Occipital lobe (tissue), 2 donors: Measurements from ENCODE around the gene COL25A1. TPM values are rescaled to one million over a fixed set of nuclear protein-coding genes. Genes with fewer than 3 reads are reported as not detected.
"Not testable (repeated sequence)": the region's sequence is repeated elsewhere in the genome, so short reads cannot be mapped to it uniquely, and the experiment has no call there.

Experiments used
- DNase-seq: peaks from one replicate; lab custom pipeline; 2025; lab: John Stamatoyannopoulos, UW
- total RNA-seq: library from RNA; depleted of rRNA; stranded (reverse); fragments of >200 nt; gene quantifications from one replicate; pipeline ENCODE4 v1.2.3, GENCODE V29; 2014

COL25A1 gene
- total RNA-seq, 1 donor from 2014 or later: 6.4 TPM

- DNase-seq: no peak
These were observed 249.2 kb downstream of the COL25A1 start for GRCh38 chr4:109053257-109053656.

- DNase-seq: no peak
These were observed 249.6 kb downstream of the COL25A1 start for GRCh38 chr4:109052821-109053220.

- DNase-seq: no peak
These were observed 251.4 kb downstream of the COL25A1 start for GRCh38 chr4:109051054-109051453.

DNA sequence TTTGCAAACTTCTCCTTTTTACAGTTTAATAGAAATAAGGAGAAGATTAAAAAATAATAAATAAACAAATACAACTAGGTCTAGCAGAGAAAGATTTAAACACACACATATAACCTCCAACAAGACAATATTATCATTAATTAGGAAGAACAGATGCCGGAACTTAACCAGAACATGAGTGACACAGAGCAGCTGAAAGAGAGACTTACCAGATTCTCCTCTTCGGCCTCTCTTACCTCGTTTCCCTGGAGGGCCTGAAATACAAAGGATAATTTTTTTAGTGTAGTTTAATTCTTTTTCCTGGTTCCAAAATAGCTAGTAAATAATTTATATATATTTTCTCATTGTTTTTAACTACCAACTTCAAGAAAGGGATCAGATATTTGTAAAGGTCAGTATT, 252.5 kb downstream of the COL25A1 start:
- DNase-seq: no peak

- no peak for DNase-seq
These were observed 255.8 kb downstream of the COL25A1 start for GRCh38 chr4:109046471-109047201.

GRCh38 chr4:109044431-109044830, 258.0 kb downstream of the COL25A1 start:
- no peak for DNase-seq

DNA sequence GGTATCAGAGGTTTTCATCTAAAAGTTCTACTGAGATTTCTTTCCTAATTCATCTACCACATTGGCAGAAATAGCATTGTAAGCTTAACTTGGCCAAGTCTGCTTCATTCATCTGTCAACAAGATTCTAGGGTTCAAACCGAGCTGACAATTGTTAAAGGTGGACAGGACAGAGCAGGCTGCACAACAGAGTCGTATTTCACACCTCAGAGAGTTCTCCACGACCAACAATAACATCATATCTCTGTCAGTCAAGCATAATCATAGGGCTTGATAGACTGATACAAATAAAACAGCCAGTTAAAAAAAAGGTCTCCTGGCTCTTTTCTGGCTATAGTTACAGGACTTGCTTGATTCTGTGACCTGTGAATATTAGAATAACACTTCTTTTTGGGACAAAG, 259.2 kb downstream of the COL25A1 start:
- DNase-seq: no peak

- no peak for DNase-seq
These were observed 260.7 kb downstream of the COL25A1 start for GRCh38 chr4:109041463-109042360.

DNA sequence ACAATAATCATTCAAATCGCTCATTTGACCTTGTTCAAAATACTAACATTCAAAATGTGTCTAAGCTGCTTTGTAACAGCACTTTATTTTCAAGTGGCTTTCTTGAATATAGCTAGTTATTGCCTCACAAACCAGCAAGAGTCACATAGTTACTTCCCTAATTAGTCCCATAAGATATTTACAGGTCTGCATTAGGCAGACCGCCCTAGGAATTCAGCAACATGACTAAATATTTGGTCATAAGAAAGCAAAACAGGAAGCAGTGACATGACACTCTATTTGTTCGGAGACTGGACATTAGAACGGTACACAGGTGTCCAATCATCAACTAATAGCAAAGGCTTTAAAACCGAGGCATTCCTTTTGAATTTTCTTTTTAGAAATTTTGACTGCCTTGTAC, 262.0 kb downstream of the COL25A1 start:
- no peak for DNase-seq

GRCh38 chr4:109037026-109037425, 265.4 kb downstream of the COL25A1 start:
- DNase-seq: no peak

DNA sequence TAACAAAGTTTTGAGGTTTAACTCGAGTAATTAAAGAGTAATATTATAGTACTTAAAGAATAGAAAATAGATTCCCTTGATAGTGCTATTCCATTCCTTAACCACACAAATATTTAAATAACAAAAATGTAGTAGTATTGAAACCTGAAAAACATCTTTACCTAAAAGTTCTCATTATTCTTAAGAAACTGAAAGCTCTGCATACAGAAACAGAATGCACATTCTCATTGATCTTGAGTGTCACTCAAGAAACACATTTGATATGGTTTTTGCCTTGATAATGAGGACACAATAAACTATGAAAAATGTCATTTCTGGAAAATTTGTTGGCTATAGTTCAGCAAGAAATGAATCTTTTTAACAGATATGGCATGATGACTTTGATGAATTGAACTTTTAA, 268.5 kb downstream of the COL25A1 start:
- no peak for DNase-seq

- no peak for DNase-seq
These were observed 269.8 kb downstream of the COL25A1 start for GRCh38 chr4:109032671-109033070.

DNA sequence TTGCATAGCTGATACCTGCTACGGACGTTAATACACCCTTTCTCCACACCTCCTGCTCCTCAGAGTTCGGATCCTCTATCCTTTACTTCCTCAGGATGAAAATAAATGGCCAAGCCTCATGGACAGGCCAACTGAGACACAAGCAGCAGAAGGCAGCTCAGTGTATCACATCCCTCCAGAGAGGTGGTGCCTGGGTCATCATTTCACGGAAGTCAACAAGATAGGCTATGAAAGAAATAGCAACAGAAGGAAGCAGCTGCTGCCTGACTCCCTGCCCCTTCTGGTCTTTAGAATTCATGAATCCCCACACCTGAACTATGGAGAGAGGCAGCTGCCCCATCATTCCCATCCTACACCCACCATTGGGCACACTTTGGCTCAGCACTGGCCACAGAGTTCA, 272.5 kb downstream of the COL25A1 start:
- no peak for DNase-seq

DNA sequence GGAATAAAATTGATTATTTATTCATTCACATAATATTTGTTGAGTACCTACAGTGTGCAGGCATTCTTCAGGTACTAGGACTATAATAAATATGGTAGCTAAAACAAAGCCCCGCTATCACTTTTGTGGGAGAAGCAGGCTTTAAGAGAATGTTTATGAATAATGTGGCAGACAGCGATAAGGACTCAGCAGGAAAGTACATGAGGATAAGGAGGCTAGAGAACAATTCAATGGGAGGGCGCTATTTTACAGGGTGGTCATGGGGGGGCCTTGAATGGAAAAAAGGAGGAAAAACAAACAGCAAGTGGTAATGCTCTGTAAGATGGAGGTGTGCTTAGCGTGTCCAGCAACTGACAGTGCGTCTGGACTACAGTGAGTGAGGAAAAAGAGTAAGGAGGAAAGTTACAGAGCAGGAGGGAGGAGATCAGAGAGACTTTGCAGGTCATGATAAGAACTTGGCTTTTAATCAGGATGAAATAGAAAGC, 275.4 kb downstream of the COL25A1 start:
- no peak for DNase-seq

DNA sequence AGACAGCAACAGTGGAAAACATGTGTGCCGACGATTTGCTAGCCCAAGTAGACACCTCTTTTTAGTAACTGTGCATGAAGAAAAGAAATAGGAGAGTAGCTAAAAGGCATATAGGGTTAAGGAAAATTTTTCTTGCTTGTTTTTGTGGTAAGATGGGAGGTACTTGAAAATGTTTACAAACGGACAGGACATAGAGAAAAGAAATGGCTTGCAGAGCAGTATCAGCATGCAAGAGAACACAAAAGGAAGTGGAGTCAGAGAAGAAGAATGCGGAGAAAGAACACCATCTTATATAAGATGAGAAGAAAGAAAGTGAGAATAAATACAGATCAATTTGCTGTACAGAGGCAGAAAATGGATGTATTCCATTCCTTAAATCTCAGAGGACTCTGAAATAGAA, 275.9 kb downstream of the COL25A1 start:
- no peak for DNase-seq

DNA sequence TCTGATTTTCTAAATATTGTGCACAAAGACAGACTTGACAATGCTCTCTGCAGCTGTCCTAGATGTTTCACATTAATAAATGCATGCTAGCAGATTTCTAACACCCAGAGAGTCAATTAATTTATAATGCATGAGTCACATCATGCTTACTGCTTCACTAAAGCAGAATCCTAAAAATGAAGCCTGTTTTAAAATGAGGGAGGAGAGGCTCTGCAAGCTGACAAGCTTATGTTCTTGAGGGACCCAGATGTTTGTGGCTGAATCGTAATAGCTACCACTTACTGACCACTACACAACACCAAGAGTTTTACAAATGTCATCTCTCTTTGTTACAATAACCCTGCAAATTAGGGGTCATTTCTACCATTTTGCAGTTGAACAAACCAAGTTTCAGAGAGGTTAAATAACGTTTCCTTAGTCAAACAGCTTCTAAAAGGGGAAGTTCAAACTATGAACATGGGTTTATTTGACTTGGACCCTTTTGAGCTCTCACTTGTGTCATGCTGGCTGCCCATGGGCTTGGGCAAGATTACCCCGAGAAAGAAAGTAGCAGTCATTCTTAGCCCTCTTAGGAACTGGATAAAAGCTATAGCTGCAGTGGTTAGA, 276.9 kb downstream of the COL25A1 start:
- DNase-seq: no peak

DNA sequence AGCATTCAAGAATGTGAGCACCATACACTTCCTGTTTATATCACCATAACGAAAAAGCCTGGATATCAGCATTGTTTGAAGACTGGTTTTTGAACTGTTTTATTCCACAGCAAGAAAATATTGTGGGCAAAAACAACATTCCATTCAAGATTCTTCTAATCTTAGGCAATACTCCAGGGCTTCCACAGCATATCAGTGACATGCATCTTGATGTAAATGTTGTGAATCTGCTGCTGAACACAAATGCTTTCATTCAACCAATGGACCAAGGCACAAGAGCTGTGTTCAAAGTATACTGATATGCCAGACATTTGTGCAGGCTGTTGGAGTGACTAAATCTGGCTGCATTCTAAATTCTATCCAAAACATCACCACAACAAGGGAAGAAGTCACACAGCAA, 279.5 kb downstream of the COL25A1 start:
- DNase-seq: no peak

DNA sequence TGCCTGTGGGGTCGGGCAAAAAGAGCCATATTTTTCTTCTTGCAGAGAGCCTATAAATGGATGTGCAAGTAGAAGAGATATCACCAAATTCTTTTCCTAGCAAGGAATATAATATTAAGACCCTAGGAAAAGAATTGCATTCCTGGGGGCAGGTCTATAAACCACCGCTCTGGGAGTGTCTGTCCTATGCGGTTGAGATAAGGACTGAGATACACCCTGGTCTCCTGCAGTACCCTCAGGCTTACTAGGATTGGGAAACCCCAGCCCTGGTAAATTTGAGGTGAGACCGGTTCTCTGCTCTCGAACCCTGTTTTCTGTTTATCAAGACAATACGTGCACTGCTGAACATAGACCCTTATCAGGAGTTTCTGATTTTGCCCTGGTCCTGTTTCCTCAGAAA, 280.8 kb downstream of the COL25A1 start:
- not testable (repeated sequence) for DNase-seq

- DNase-seq: no peak
These were observed 281.6 kb downstream of the COL25A1 start for GRCh38 chr4:109020861-109021260.

GRCh38 chr4:109016200-109016599, 286.3 kb downstream of the COL25A1 start:
- DNase-seq: no peak

DNA sequence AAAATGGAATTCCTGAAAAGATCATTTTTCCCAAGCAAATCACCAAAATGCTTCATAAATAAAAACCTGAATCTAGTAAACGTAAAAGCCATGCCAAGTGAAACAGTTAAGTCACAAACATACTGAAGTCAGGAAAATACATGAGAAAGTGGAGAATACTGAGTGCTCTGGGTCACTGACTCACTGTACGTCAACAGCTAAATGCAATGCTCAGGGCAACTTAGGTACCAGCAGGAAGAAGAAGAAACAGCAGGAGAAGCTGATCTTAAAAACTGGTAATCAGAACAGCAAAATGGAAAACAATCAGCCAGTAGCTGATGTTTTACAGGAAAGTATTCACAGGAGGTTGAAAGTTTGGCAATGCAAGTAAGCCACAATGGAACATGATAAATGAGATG, 287.0 kb downstream of the COL25A1 start:
- DNase-seq: no peak
